IPS DF 4.7 (cell line): ENCODE data around the gene ASMT.
"Not testable (repeated sequence)": the region's sequence is repeated elsewhere in the genome, so short reads cannot be mapped to it uniquely, and the experiment has no call there.

Experiments used
- DNase-seq: peaks from one replicate; pipeline ENCODE4 v3.0.0-alpha.2; 2013; ENCODE audit warnings: low spot score; ENCODE audit errors: extremely low read depth

ASMT gene

GRCh38 chrX:1652011-1652811, 37.4 kb downstream of the ASMT start:
- DNase-seq, result peak; percentile 76

GRCh38 chrX:1656379-1656778, 41.5 kb downstream of the ASMT start:
- DNase-seq, result no peak

- no peak for DNase-seq
Measured at GRCh38 chrX:1657367-1658070, 42.7 kb downstream of the ASMT start.

GRCh38 chrX:1658071-1658491, 43.2 kb downstream of the ASMT start:
- no peak for DNase-seq

GRCh38 chrX:1659664-1660461, 45.0 kb downstream of the ASMT start:
- no peak for DNase-seq

GRCh38 chrX:1661048-1661921, 46.4 kb downstream of the ASMT start:
- peak; percentile 56 for DNase-seq

GRCh38 chrX:1661922-1662221, 47.0 kb downstream of the ASMT start:
- DNase-seq, result no peak

- DNase-seq, result no peak
Measured at GRCh38 chrX:1667566-1667965, 52.7 kb downstream of the ASMT start.

- DNase-seq, result no peak
Measured at GRCh38 chrX:1673337-1673736, 58.5 kb downstream of the ASMT start.

- no peak for DNase-seq
Measured at GRCh38 chrX:1676866-1677265, 62.0 kb downstream of the ASMT start.

GRCh38 chrX:1679238-1679637, 64.4 kb downstream of the ASMT start:
- DNase-seq, result no peak

GRCh38 chrX:1681439-1681838, 66.6 kb downstream of the ASMT start:
- no peak for DNase-seq

- not testable (repeated sequence) for DNase-seq
Measured at GRCh38 chrX:1681856-1682255, 67.0 kb downstream of the ASMT start.

- DNase-seq, result not testable (repeated sequence)
Measured at GRCh38 chrX:1682501-1682900, 67.6 kb downstream of the ASMT start.

- DNase-seq, result not testable (repeated sequence)
Measured at GRCh38 chrX:1684883-1685282, 70.0 kb downstream of the ASMT start.

GRCh38 chrX:1685444-1685880, 70.6 kb downstream of the ASMT start:
- not testable (repeated sequence) for DNase-seq

GRCh38 chrX:1686642-1687041, 71.8 kb downstream of the ASMT start:
- DNase-seq, result no peak
